Neural cell (in vitro differentiated cells): ENCODE results near the gene CDKL1. TPM values are rescaled to one million over a fixed set of nuclear protein-coding genes. Genes with fewer than 3 reads are reported as not detected.

Experiments used
- H2AFZ ChIP-seq: fragments of 200-600, 300-800 bp; sonication (generic), shearing (Covaris generic); 2 replicates; pipeline ENCODE4 v1.6.0; 2014; ENCODE audit warnings: low read depth, mild to moderate bottlenecking, antibody characterized with exemption, low read length, moderate library complexity
- H3F3A ChIP-seq: fragments of 200-600 bp; shearing (Covaris generic); 2 replicates; pipeline ENCODE4 v1.6.1; 2016; ENCODE audit warnings: mild to moderate bottlenecking, moderate library complexity, mixed read lengths, antibody characterized with exemption, low read length; ENCODE audit not compliant: insufficient read depth, poor library complexity, severe bottlenecking
- H3K27ac ChIP-seq: fragments of 200-600, 300-800 bp; sonication (generic), shearing (Covaris generic); 2 replicates; pipeline ENCODE4 v1.5.1; 2014; ENCODE audit warnings: mild to moderate bottlenecking, low read length, moderate library complexity
- H3K27me3 ChIP-seq: fragments of 300-800, 200-600 bp; sonication (generic), shearing (Covaris generic); 2 replicates; pipeline ENCODE4 v1.6.0; 2014; ENCODE audit warnings: mild to moderate bottlenecking, low read depth, low read length, moderate library complexity; ENCODE audit not compliant: insufficient read depth
- H3K36me3 ChIP-seq: fragments of 300-800, 200-600 bp; sonication (generic), shearing (Covaris generic); 2 replicates; pipeline ENCODE4 v1.5.1; 2014; ENCODE audit warnings: mild to moderate bottlenecking, antibody characterized with exemption, low read length, moderate library complexity; ENCODE audit not compliant: insufficient read depth
- H3K4me2 ChIP-seq: fragments of 300-800, 200-600 bp; sonication (generic), shearing (Covaris generic); 2 replicates; pipeline ENCODE4 v1.6.0; 2014; ENCODE audit warnings: mild to moderate bottlenecking, low read length
- H3K4me3 ChIP-seq: fragments of 300-800, 200-600 bp; sonication (generic), shearing (Covaris generic); 2 replicates; pipeline ENCODE4 v1.5.1; 2014; ENCODE audit warnings: mild to moderate bottlenecking, low read length, moderate library complexity
- H3K79me2 ChIP-seq: fragments of 200-600 bp; shearing (Covaris generic); replicated peaks from 2 replicates; pipeline ENCODE4 v1.6.0; 2014; ENCODE audit warnings: mild to moderate bottlenecking, low read length, moderate library complexity; ENCODE audit not compliant: insufficient read depth
- H3K9ac ChIP-seq: fragments of 300-800, 200-600 bp; sonication (generic), shearing (Covaris generic); 2 replicates; pipeline ENCODE4 v1.6.1; 2016; ENCODE audit warnings: mild to moderate bottlenecking, low read length, mixed read lengths
- H3K9me2 ChIP-seq: fragments of 200-600 bp; shearing (Covaris generic); 2 replicates; pipeline ENCODE4 v1.6.1; 2016; ENCODE audit warnings: mild to moderate bottlenecking, low read length, mixed read lengths; ENCODE audit not compliant: insufficient read depth
- H3K9me3 ChIP-seq: fragments of 200-600, 300-800 bp; sonication (generic), shearing (Covaris generic); 2 replicates; pipeline ENCODE4 v1.6.1; 2016; ENCODE audit warnings: mild to moderate bottlenecking, mixed run types, low read length, moderate library complexity, mixed read lengths
- H4K20me1 ChIP-seq: fragments of 200-600 bp; shearing (Covaris generic); 2 replicates; pipeline ENCODE4 v1.6.1; 2016; ENCODE audit warnings: mild to moderate bottlenecking, mixed run types; ENCODE audit not compliant: insufficient read depth
- EP300 ChIP-seq: fragments of 450-650 bp; conservative IDR thresholded peaks from 2 replicates; pipeline ENCODE4 v1.6.1; 2014; ENCODE audit warnings: antibody characterized with exemption, mild to moderate bottlenecking, moderate library complexity; ENCODE audit not compliant: poor library complexity, severe bottlenecking
- EZH2 ChIP-seq: fragments of 200-600, 300-800 bp; shearing (Covaris generic), sonication (generic); IDR thresholded peaks from 2 replicates; pipeline ENCODE4 v1.6.1; 2014; ENCODE audit warnings: antibody characterized with exemption, low read length, borderline replicate concordance, mild to moderate bottlenecking; ENCODE audit not compliant: insufficient read depth, poor library complexity, severe bottlenecking
- MXI1 ChIP-seq: fragments of 450-650 bp; conservative IDR thresholded peaks from 2 replicates; pipeline ENCODE4 v1.6.1; 2014; ENCODE audit warnings: antibody characterized with exemption, mild to moderate bottlenecking; ENCODE audit not compliant: poor library complexity, severe bottlenecking
- POLR2AphosphoS5 ChIP-seq: IDR thresholded peaks from 2 replicates; pipeline ENCODE4 v1.6.1; 2012
- RAD21 ChIP-seq: fragments of 450-650 bp; conservative IDR thresholded peaks from 2 replicates; pipeline ENCODE4 v1.6.1; 2014; ENCODE audit warnings: antibody characterized with exemption, mild to moderate bottlenecking, moderate library complexity
- SMC3 ChIP-seq: fragments of 450-650 bp; conservative IDR thresholded peaks from 2 replicates; pipeline ENCODE4 v1.6.1; 2014; ENCODE audit warnings: antibody characterized with exemption, mild to moderate bottlenecking, moderate library complexity; ENCODE audit not compliant: poor library complexity
- TAF1 ChIP-seq: IDR thresholded peaks from 2 replicates; pipeline ENCODE4 v1.6.1; 2012; ENCODE audit warnings: low read depth
- polyA plus RNA-seq: library from polyadenylated mRNA; depleted of rRNA; stranded (reverse); fragments of >200 nt; gene quantifications from 2 replicates; pipeline ENCODE4 v1.2.3, GENCODE V29; 2014
- TF ChIP-seq, protein P1 (sequence below): fragments of 450-650 bp; IDR thresholded peaks from 2 replicates; pipeline ENCODE4 v1.5.1; 2014; ENCODE audit warnings: antibody characterized with exemption, mild to moderate bottlenecking, moderate library complexity; ENCODE audit not compliant: poor library complexity, severe bottlenecking
- TF ChIP-seq, protein P2 (sequence below): IDR thresholded peaks from 2 replicates; pipeline ENCODE4 v1.6.1; 2012; ENCODE audit warnings: borderline replicate concordance

CDKL1 gene
- polyA plus RNA-seq, 1 donor from 2014 or later = 3.1 TPM

DNA sequence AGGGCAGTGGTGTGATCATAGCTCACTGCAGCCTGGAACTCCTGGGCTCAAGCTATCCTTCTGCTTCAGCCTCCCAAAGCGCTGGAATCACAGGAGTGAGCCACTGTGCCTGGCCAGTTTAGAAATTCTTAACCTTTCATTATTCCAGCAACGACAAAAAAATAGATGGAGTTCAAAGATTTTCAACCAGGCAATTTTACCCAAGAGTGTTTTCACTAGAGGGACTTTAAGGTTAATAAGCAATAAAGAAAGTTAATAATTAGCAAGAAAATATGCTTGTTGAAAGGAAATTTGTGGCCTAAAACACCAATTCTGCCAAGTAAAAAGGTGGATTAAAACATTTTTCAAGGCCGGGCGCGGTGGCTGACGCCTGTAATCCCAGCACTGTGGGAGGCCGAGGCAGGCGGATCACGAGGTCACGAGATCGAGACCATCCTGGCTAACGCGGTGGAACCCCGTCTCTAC lies 14.8 kb downstream of the CDKL1 start:
- Histone ChIP-seq H3K9me2 (no peaks in the 10 kb centered on the region), H3K4me2 (no peak overlapping the region), H2AFZ (no peak overlapping the region), H3K4me3 (no peak overlapping the region), H3K27ac (no peak overlapping the region), H3K79me2 (no peaks in the 10 kb centered on the region), H3F3A (no peaks in the 10 kb centered on the region), H3K9me3 (no peaks in the 10 kb centered on the region), H3K9ac (no peak overlapping the region), H3K36me3 (no peaks in the 10 kb centered on the region), H4K20me1 (no peaks in the 10 kb centered on the region), H3K27me3 (no peaks in the 10 kb centered on the region)
- TF ChIP-seq EZH2 (no peak), EP300 (no peak), POLR2AphosphoS5 (no peak), RAD21 (no peak), MXI1 (no peak), TAF1 (no peak), SMC3 (no peak)
- TF ChIP-seq, protein P1, sequence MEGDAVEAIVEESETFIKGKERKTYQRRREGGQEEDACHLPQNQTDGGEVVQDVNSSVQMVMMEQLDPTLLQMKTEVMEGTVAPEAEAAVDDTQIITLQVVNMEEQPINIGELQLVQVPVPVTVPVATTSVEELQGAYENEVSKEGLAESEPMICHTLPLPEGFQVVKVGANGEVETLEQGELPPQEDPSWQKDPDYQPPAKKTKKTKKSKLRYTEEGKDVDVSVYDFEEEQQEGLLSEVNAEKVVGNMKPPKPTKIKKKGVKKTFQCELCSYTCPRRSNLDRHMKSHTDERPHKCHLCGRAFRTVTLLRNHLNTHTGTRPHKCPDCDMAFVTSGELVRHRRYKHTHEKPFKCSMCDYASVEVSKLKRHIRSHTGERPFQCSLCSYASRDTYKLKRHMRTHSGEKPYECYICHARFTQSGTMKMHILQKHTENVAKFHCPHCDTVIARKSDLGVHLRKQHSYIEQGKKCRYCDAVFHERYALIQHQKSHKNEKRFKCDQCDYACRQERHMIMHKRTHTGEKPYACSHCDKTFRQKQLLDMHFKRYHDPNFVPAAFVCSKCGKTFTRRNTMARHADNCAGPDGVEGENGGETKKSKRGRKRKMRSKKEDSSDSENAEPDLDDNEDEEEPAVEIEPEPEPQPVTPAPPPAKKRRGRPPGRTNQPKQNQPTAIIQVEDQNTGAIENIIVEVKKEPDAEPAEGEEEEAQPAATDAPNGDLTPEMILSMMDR = no peak
- TF ChIP-seq, protein P2, sequence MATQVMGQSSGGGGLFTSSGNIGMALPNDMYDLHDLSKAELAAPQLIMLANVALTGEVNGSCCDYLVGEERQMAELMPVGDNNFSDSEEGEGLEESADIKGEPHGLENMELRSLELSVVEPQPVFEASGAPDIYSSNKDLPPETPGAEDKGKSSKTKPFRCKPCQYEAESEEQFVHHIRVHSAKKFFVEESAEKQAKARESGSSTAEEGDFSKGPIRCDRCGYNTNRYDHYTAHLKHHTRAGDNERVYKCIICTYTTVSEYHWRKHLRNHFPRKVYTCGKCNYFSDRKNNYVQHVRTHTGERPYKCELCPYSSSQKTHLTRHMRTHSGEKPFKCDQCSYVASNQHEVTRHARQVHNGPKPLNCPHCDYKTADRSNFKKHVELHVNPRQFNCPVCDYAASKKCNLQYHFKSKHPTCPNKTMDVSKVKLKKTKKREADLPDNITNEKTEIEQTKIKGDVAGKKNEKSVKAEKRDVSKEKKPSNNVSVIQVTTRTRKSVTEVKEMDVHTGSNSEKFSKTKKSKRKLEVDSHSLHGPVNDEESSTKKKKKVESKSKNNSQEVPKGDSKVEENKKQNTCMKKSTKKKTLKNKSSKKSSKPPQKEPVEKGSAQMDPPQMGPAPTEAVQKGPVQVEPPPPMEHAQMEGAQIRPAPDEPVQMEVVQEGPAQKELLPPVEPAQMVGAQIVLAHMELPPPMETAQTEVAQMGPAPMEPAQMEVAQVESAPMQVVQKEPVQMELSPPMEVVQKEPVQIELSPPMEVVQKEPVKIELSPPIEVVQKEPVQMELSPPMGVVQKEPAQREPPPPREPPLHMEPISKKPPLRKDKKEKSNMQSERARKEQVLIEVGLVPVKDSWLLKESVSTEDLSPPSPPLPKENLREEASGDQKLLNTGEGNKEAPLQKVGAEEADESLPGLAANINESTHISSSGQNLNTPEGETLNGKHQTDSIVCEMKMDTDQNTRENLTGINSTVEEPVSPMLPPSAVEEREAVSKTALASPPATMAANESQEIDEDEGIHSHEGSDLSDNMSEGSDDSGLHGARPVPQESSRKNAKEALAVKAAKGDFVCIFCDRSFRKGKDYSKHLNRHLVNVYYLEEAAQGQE = no peak

DNA sequence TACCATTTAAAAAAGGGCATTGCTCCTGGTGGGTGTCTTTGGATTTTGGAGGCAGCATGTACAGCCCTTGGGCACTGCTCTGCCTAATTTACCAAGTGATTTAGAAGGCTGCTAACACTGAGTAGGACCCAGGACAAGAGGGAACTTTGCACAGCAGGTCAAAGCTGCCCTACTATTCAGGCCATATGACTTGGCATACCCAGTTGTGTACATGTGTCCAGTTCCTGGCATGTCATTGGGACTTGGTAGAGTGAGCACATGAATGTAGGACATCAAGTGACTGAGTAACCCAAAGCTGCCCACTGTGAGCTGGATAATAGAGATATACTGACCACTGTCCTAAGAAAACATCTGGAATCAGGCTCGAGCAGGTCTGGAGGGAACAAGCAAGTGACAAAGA lies 15.7 kb downstream of the CDKL1 start:
- H3K79me2 ChIP-seq = no peaks in the 10 kb centered on the region
- H3K9me3 ChIP-seq = no peaks in the 10 kb centered on the region
- no peak overlapping the region for H3K9ac ChIP-seq
- H3K4me2 ChIP-seq = no peak overlapping the region
- no peaks in the 10 kb centered on the region for H4K20me1 ChIP-seq
- H3K36me3 ChIP-seq = no peaks in the 10 kb centered on the region
- no peaks in the 10 kb centered on the region for H3F3A ChIP-seq
- no peaks in the 10 kb centered on the region for H3K9me2 ChIP-seq
- no peak overlapping the region for H3K27ac ChIP-seq
- no peak for TF ChIP-seq POLR2AphosphoS5
- no peak overlapping the region for H3K4me3 ChIP-seq
- H3K27me3 ChIP-seq = no peaks in the 10 kb centered on the region
- no peak overlapping the region for H2AFZ ChIP-seq

- Histone ChIP-seq H3K9me2 (no peaks in the 10 kb centered on the region), H3K79me2 (no peaks in the 10 kb centered on the region), H3K27me3 (no peaks in the 10 kb centered on the region), H3K9ac (no peak overlapping the region), H3F3A (no peaks in the 10 kb centered on the region), H3K4me2 (no peak overlapping the region), H3K9me3 (no peaks in the 10 kb centered on the region), H3K27ac (no peak overlapping the region), H3K4me3 (no peak overlapping the region), H2AFZ (no peak overlapping the region), H3K36me3 (no peaks in the 10 kb centered on the region), H4K20me1 (no peaks in the 10 kb centered on the region)
- TF ChIP-seq, protein P1 = no peak
- TF ChIP-seq EP300 (no peak), TAF1 (no peak), EZH2 (no peak), MXI1 (no peak), POLR2AphosphoS5 (no peak), SMC3 (no peak), RAD21 (no peak)
- TF ChIP-seq, protein P2 = no peak
Measured at GRCh38 chr14:50380455-50380854, 16.2 kb downstream of the CDKL1 start.
